Activated T-helper 1 cell treated with anti-CD3 and anti-CD28 coated beads, Interleukin-2, amount 50 U/mL, for 16 hours (primary cell): Measurements from ENCODE around the gene MICAL3.

ENCODE experiments used
- DNase-seq, 2 donors: peaks; one replicate each; pipeline ENCODE4 v3.0.0-alpha.2; 2020; ENCODE audit warnings: low read depth in 1 of 2, low spot score in 1 of 2

The MICAL3 gene

GRCh38 chr22:17783773-17784480 lies 240.4 kb downstream of the MICAL3 start:
- DNase-seq, result no peak

- DNase-seq, result no peak
Observed at GRCh38 chr22:17783312-17783711, 241.0 kb downstream of the MICAL3 start.

DNA sequence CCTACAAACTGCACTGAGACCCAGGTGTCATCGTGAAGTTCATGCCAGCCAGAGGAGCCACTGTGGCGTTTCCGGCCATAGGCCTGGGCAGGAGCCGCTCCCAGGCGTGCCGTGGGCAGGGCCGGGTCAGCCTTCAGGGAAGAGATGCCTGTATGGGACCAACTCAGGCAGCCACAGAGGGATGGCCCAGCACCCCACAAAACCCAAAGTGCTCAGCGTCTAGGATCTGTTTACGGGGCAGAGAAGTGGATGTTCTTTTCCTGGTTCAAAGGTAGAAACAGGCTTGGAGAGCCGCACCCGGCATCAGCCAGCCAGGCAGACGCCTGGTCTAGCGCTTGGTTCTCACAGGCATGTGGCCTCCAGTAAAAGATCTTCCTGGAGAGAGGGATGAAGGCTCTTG lies 241.7 kb downstream of the MICAL3 start:
- no peak for DNase-seq

DNA sequence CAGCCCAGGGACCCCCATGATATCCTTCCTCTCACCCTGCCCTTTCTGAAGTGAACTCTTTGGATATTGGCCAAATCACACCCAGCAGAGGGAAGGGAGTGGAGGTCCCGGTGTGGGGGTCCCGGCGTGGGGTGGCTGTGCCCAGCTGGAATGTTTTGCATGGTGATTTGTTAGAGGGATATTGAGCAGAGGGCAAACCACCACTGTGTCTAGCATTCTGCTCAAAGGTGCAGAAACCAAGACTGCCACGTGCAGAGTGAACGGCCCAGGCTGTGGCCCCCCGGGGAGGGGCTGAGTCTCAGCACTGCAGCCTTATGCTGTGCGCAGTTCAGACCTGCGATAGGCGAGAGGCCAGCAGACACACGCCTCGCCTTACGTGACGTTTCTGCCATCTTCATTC lies 242.2 kb downstream of the MICAL3 start:
- DNase-seq, result no peak

GRCh38 chr22:17781319-17782031 lies 242.9 kb downstream of the MICAL3 start:
- DNase-seq, result peak in 1 of 2 donors; percentile 48

GRCh38 chr22:17780741-17781318 lies 243.5 kb downstream of the MICAL3 start:
- DNase-seq, result no peak

DNA sequence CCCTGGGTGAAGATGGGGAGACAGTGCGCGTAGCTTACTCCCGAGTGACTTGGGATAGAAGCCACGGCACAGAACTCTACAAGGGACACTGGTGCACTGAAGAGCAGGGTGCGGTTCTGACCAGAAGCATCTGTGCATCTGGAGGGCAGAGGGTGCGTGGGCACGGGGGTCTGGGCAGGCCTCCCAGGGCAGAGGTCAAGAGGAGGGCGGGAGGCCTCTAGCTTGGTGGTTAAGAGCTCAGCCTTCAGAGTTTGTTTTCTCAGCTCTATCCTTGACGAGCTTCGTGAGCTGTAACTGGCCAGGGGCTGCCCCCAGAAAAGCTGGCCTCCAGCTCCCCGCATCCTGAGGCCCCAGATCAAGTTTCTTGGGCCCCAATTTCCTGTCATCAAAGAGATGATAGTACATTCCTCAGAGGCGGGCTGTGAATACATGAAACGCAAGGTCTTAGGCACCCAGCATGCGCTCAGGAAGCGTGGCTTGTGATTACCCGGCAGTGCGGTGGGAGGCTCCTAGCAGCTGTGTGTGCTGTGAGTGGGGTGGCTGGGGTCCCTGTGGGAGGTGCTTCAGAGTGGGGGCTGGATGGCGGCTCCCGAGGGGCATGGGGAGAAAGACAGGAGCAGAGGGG lies 244.1 kb downstream of the MICAL3 start:
- no peak for DNase-seq

DNA sequence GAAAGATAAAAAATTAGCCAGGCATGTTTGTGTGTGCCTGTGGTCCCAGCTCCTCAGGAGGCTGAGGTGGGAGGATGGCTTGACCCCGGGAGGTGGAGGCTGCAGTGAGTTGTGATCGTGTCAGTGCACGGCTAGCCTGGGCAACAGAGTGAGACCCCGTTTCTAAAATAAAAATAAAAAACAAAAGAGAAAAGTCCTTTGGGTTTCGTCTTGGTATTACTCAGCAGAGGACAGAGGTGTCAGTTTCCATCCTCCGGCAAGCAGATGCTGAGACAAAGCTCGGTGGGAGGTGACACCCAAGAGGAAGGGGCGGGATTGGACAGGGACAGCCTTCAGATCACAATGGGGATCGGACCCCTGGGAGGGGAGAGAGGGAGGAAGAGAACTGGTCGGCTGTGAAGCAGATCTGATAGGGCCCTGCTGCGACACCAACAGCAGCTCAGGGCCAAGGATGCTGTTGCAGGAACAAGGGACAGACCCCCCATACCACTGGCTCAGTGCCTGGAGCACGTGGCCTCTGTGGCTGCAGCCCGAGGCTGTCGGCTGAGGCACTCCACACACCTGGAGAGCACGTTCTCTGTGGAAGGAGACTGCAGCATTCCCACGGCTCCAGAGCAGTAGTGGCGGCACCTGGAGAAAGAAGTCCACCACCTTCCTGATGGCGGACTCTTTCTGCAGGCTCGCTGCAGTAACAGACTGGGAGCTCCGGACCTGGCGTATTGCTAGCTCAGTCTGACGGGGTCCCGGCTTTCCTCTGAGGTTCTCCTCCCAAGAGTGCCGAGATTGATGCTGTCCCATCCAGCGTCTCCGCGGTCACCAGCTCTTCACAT lies 244.9 kb downstream of the MICAL3 start:
- no peak for DNase-seq

GRCh38 chr22:17778412-17778976 lies 245.9 kb downstream of the MICAL3 start:
- no peak for DNase-seq

DNA sequence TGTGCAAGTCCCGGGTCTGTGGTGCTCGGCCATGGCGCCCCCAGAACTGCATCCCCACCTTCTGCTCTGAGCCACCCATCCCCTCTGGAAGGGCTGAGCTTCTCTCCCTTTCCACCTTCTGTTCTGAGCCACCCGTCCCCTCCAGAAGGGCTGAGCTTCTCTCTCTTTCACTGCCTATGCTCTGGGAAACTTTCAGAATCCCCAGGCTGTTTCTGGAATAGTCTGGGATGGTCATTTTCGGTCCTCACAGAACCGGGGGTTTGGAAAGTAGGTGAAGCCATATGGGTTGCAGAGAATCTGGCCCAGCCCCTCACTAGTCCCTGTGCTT lies 246.7 kb downstream of the MICAL3 start:
- no peak for DNase-seq

DNA sequence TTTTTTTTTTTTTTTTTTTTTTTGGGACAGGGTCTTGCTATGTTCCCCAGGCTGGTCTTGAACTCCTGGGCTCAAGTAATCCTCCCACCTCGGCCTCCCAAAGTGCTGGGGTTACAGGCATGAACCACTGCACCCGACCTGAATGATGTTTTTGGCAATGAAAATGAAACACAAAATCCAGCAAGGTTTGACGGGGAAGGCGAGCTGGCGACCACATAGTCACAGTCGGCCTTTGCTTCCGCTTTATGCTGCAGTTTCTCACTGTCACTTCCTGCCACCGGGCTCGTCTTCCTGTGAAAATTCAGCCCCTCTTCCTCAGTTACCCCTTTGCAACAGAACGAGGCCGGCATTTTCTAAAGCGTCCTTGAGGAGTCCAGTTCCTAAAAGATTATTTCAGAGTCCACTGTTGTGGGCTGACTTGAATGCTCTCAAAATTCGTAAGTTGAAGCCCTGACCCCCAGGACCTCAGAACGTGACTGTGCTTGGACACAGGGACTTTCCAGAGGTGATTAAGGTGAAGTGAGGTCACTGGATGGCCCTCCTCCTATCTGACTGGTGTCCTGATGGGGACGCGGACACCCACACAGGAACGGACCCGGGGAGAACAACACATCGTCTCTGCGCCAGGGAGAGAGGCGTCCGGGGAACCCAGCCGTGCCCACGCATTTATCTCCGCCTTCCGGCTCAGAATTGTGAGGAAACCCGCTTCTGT lies 247.2 kb downstream of the MICAL3 start:
- DNase-seq, result peak; percentile 40 to 56

- no peak for DNase-seq
Observed at GRCh38 chr22:17775781-17776465, 248.4 kb downstream of the MICAL3 start.

DNA sequence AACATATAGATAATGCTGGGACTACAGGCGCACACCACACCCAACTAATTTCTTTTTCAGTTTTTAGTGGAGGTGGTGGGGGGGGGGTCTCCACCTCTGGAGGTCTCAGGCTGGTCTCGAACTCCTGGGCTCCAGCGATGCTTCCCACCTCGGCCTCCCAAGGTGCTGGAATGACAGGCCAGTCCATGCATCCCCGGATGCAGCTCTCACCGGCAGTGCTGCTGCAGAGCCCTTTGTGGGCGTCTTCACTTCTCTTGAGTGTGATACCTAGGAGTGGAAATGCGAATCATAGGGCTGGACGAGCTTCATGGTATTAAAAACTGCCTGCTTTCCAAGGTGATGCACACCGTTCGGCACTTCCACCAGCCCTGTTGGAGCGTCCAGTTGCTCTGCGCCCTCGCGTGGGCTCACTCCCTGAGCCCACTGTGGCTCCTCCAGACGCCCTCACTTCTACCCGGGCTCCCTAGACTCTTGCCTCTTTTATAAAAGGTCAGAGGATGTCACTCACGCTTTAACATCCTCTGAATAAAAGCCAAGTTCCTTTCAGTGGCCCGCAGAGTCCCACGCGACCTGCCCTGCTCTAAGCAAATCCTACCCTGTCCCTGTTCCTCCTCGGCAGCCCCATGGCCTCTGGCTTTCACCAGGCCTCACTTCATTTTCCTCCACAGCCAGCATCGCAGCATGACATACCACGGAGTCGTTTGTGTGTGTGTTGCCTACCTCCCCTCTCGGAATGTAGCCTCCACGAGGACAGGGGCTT lies 249.3 kb downstream of the MICAL3 start:
- no peak for DNase-seq

- DNase-seq, result peak in 1 of 2 donors; percentile 36
Observed at GRCh38 chr22:17774206-17774925, 250.0 kb downstream of the MICAL3 start, which contains the start of gene BID. Gene BID (minus strand): TSS chr22:17774469. CDS start chr22:17750116, 24,353 bp downstream.

DNA sequence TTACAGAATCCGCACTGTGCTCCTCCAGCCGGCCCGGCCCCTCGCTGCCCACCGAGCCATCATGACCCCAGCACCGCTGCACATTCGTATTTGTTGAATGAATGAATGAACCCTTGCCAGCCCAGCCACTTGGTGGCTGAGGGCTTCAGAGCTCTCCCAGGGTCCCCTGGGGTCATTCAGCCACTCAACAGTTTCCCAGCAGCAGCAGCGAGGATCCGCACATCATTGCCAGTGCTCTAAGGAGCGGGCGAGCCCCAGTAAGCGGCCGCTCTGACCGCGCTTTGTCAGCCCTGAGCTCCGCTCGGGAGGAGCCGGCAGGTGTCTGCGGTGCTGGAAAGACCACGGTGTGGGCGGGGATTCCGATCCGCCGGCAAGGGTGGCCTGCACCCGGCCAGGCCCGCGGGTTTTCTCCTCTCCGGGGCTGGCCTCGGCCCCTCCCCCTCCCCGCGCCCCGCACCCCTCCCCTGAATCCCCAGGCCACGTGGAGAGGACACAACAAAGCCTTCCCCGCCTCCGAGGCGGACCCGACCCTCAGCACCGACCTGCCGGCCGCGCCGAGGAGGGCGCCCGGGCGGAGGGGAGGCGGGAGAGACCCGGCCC lies 250.7 kb downstream of the MICAL3 start:
- peak in 1 of 2 donors; percentile 49 for DNase-seq

GRCh38 chr22:17772958-17773605 lies 251.3 kb downstream of the MICAL3 start:
- DNase-seq, result no peak

- DNase-seq, result no peak
Observed at GRCh38 chr22:17772249-17772957, 252.0 kb downstream of the MICAL3 start.
